Measurements from ENCODE around the gene HSD11B1.

DNA sequence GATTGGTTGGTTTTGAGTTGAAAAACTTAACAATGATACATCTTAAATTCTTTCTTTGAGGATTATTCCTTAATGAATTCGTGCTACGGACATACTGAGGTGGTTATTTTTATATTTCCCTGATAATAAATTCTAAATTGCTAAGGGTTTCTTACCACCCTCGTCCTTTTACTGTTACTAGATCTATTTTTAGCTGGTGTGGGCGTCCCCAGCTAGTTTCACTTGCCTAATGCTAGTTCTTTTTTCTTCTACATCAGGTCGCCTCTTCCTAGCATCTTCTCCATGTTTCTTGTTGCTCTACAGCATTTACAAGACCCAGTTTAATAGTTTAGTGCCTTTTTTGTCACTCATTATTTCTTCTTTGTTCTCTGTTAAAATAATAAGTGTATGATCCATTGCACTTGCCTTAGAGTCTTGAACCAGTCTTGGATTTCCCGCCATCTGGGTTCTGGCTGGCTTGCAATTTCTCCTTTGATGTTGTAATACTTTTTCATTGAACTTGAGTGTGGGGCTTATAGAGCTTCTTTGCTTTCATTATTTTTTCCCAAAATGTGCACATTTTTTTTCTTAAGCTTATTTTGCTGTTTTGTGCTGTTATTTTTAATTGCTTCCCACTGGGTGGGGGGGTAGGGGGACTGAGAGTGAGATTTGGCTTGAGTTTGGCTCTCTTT is 677 bp upstream of the HSD11B1 start:
- TF ChIP-seq, protein P1, sequence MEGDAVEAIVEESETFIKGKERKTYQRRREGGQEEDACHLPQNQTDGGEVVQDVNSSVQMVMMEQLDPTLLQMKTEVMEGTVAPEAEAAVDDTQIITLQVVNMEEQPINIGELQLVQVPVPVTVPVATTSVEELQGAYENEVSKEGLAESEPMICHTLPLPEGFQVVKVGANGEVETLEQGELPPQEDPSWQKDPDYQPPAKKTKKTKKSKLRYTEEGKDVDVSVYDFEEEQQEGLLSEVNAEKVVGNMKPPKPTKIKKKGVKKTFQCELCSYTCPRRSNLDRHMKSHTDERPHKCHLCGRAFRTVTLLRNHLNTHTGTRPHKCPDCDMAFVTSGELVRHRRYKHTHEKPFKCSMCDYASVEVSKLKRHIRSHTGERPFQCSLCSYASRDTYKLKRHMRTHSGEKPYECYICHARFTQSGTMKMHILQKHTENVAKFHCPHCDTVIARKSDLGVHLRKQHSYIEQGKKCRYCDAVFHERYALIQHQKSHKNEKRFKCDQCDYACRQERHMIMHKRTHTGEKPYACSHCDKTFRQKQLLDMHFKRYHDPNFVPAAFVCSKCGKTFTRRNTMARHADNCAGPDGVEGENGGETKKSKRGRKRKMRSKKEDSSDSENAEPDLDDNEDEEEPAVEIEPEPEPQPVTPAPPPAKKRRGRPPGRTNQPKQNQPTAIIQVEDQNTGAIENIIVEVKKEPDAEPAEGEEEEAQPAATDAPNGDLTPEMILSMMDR (IDR thresholded peaks at IDR 0.05) = no peak
- TF ChIP-seq POLR2A (IDR thresholded peaks at IDR 0.05) = no peak
